ENCODE measurements around the gene TRAPPC6A. TPM values are rescaled to one million over a fixed set of nuclear protein-coding genes. Genes with fewer than 3 reads are reported as not detected.

Gene TRAPPC6A
- total and polyA plus RNA-seq, 7 donors, result 15.1 to 67.5 (median 36.4) TPM

DNA sequence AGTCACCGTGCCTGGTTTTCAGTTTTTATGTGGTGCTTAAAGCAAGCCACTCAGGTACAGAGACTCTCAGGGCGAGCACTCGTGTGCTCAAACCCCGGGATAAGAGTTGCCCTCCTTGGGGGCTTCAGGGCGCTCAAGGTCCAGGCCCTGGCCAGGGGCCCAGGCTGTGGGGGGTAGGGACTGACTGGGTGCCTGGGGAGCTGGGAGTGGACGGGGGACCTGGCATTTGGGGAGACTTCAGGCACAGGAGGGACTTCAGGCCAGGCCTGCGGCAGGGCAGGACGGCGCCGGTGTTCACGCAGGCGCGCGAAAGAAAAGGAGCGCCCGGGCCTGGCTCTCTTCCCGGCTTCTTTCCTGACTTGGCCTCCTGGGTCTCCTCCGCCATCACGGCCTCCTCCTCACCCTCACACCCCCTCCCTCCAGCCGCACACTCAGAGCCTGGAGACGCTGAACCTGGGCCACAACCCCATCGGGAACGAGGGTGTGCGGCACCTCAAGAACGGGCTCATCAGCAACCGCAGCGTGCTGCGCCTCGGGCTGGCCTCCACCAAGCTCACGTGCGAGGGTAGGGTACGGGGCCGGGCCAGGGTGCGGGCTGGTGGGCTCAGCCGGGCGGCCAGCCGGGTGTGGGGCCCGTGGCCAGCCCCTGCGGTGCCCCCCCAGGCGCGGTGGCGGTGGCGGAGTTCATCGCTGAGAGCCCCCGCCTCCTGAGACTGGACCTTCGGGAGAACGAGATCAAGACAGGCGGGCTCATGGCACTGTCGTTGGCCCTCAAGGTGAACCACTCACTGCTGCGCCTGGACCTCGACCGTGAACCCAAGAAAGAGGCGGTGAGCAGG is 33.4 kb downstream of the TRAPPC6A start:
- peaks cover 24 to 64% (median 37%) of the 10 kb centered on the region in 4 donors for H3K36me3 ChIP-seq
- no peaks in the 10 kb centered on the region for H3K9me3 ChIP-seq
- no peak overlapping the region for H3K27ac ChIP-seq
- DNase-seq, result no peak
- H3K4me3 ChIP-seq, result no peak overlapping the region
- TF ChIP-seq, protein P1, sequence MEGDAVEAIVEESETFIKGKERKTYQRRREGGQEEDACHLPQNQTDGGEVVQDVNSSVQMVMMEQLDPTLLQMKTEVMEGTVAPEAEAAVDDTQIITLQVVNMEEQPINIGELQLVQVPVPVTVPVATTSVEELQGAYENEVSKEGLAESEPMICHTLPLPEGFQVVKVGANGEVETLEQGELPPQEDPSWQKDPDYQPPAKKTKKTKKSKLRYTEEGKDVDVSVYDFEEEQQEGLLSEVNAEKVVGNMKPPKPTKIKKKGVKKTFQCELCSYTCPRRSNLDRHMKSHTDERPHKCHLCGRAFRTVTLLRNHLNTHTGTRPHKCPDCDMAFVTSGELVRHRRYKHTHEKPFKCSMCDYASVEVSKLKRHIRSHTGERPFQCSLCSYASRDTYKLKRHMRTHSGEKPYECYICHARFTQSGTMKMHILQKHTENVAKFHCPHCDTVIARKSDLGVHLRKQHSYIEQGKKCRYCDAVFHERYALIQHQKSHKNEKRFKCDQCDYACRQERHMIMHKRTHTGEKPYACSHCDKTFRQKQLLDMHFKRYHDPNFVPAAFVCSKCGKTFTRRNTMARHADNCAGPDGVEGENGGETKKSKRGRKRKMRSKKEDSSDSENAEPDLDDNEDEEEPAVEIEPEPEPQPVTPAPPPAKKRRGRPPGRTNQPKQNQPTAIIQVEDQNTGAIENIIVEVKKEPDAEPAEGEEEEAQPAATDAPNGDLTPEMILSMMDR (IDR thresholded peaks at IDR 0.05), result no peak
- no peak for TF ChIP-seq EP300 (IDR thresholded peaks at IDR 0.05)
- WGBS, 2 donors, result 96 to 97% methylated on average over 53 of the region's 53 CpGs
- H3K4me1 ChIP-seq, result no peaks in the 10 kb centered on the region
- intact Hi-C loops (cut with DNase I), result no loop called here
- peaks cover 0 to under 1% (median 0%) of the 10 kb centered on the region in 3 donors for H3K27me3 ChIP-seq

DNA sequence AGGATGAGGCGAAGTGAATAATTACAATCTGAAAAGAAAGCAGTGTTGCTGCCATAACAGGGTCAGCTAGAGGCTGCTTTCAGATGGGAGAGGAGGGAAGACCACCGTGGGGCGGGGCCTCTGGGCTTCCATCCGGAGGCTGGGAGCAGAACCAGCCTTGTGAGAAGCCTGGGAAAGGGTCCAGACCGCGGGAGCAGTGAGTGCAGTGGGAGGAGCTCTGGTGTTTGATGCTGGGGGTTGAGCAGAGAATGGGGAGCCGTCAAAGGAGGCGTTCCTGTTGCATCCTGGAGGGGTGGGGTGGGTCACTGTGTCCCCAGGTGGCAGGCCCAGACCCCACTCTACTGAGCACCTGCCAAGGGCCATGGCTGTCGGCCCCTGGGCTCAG is 35.3 kb downstream of the TRAPPC6A start:
- DNase-seq, result no peak
- H3K27ac ChIP-seq, result no peak overlapping the region
- H3K27me3 ChIP-seq, result no peaks in the 10 kb centered on the region
- H3K36me3 ChIP-seq, result peaks cover 24 to 64% (median 37%) of the 10 kb centered on the region in 4 donors
- intact Hi-C loops (cut with DNase I), result no loop called here
- WGBS, 2 donors, result 88 to 89% methylated on average over 9 of the region's 9 CpGs
- no peak overlapping the region for H3K4me3 ChIP-seq
- TF ChIP-seq POLR2A (IDR thresholded peaks at IDR 0.05) (no peak), EP300 (IDR thresholded peaks at IDR 0.05) (no peak), POLR2AphosphoS5 (IDR thresholded peaks at IDR 0.05) (no peak)
- TF ChIP-seq, protein P1 (IDR thresholded peaks at IDR 0.05), result no peak
- peaks cover 0 to 5% (median 4%) of the 10 kb centered on the region in 4 donors for H3K4me1 ChIP-seq
- no peaks in the 10 kb centered on the region for H3K9me3 ChIP-seq

DNA sequence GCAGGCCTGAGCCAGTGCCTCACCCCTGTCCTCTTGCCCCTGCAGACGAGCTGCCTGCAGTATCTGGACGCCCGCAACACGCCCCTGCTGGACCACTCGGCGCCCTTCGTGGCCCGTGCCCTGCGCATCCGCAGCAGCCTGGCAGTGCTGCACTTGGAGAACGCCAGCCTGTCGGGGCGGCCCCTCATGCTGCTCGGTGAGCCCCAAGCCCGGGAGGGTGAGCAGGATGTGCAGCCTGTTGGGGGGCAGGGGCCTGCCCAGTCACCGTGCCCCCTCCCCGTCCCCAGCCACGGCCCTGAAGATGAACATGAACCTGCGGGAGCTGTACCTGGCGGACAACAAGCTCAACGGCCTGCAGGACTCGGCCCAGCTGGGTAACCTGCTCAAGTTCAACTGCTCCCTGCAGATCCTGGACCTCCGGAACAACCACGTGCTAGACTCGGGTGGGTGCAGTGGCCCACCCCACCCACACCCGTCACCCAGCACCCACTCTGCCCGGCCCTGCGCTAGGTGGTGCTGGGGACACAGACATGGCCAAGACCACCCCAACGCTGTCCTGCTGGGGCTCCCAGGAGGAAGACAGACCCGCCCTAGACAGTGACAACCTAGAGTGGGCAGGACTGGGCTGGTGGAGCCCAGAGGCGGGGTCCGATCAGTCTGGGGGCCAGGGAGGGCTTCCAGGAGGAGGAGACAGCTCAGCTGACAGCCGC is 35.9 kb downstream of the TRAPPC6A start:
- no peak for DNase-seq
- H3K4me3 ChIP-seq, result no peak overlapping the region
- H3K27me3 ChIP-seq, result no peaks in the 10 kb centered on the region
- intact Hi-C loops (cut with DNase I), result no loop called here
- peaks cover 0 to 11% (median 9%) of the 10 kb centered on the region in 4 donors for H3K4me1 ChIP-seq
- no peak overlapping the region for H3K27ac ChIP-seq
- H3K36me3 ChIP-seq, result peaks cover 24 to 64% (median 37%) of the 10 kb centered on the region in 4 donors
- H3K9me3 ChIP-seq, result no peaks in the 10 kb centered on the region
- WGBS, 2 donors, result 93 to 95% methylated on average over 33 of the region's 33 CpGs
- TF ChIP-seq POLR2A (IDR thresholded peaks at IDR 0.05) (no peak), POLR2AphosphoS5 (IDR thresholded peaks at IDR 0.05) (no peak), EP300 (IDR thresholded peaks at IDR 0.05) (no peak)
- TF ChIP-seq, protein P1 (IDR thresholded peaks at IDR 0.05), result no peak

DNA sequence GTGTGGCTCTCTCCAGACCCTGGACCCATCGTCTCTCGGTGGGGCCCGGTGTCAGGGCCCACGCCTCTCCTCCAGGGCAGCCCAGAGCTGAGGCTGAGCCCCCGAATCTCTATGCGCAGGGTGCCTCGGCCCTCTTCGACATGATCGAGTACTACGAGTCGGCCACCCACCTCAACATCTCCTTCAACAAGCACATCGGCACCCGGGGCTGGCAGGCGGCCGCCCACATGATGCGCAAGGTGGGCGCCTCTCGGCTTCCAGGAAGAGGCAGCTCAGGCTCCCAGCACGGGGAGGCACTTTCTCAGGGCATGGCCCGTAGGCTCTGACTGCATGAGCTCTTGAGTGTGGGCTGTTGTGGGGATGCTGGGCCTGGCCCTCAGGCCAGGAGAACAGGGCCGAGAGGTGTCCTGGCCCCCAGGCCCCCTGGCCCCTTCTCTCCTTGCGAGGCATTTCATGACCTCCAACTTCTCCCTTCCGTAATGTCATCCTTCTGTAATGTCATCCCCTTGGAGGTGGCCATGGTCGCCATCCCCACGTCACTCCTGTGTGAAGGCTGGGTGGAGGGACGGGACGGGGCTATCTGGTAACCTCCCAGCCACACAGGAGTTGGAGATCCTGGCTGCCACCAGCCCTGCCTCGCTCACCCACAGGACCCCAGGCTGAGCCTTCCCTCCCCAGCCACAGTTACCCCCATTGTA is 36.7 kb downstream of the TRAPPC6A start:
- Histone ChIP-seq H3K27ac (no peak overlapping the region), H3K36me3 (peaks cover 24 to 57% (median 35%) of the 10 kb centered on the region in 4 donors)
- WGBS, 2 donors, result 94 to 96% methylated on average over 28 of the region's 28 CpGs

More for the DNA sequence above, 36.7 kb downstream of the TRAPPC6A start:
- no peak for TF ChIP-seq EP300 (IDR thresholded peaks at IDR 0.05)
- TF ChIP-seq POLR2A (IDR thresholded peaks at IDR 0.05), result no peak
- TF ChIP-seq POLR2AphosphoS5 (IDR thresholded peaks at IDR 0.05), result no peak
- TF ChIP-seq, protein P1 (IDR thresholded peaks at IDR 0.05), result no peak
- intact Hi-C loops (cut with DNase I), result no loop called here
- DNase-seq, result no peak
- Histone ChIP-seq H3K4me3 (no peak overlapping the region), H3K4me1 (peaks cover 0 to 19% (median 17%) of the 10 kb centered on the region in 4 donors), H3K27me3 (no peaks in the 10 kb centered on the region), H3K9me3 (no peaks in the 10 kb centered on the region)

Measured in sigmoid colon (tissue), 7 donors.